GM19328 (cell line): ENCODE measurements around the gene ACSM6.

ENCODE experiments used
- ATAC-seq: cut with Tn5 transposase; IDR thresholded peaks from one replicate; pipeline ENCODE4 v1.9.1; 2021; ENCODE audit warnings: mild to moderate bottlenecking, moderate library complexity; ENCODE audit not compliant: unreplicated experiment

Gene ACSM6

GRCh38 chr10:95266674-95267095, 72.6 kb downstream of the ACSM6 start:
- peak; percentile 82 for ATAC-seq

- ATAC-seq = no peak
Observed at GRCh38 chr10:95267251-95267650, 73.2 kb downstream of the ACSM6 start.

- ATAC-seq = no peak
Observed at GRCh38 chr10:95268438-95268837, 74.4 kb downstream of the ACSM6 start.

GRCh38 chr10:95273393-95274312, 79.6 kb downstream of the ACSM6 start:
- ATAC-seq = no peak

- no peak for ATAC-seq
Observed at GRCh38 chr10:95275726-95276366, 81.8 kb downstream of the ACSM6 start.

GRCh38 chr10:95276367-95277200, 82.5 kb downstream of the ACSM6 start:
- ATAC-seq = no peak

- ATAC-seq = no peak
Observed at GRCh38 chr10:95277201-95277570, 83.1 kb downstream of the ACSM6 start.

GRCh38 chr10:95277614-95278013, 83.6 kb downstream of the ACSM6 start:
- no peak for ATAC-seq
